MM.1S (cell line): ENCODE results near the gene CCDC136.

Source experiments
- DNase-seq: peaks from one replicate; pipeline ENCODE4 v3.0.0-alpha.2; 2015
- H2AFZ ChIP-seq: fragments of 300-600 bp; sonication (generic); 2 replicates; pipeline ENCODE4 v1.6.0; 2016; ENCODE audit warnings: antibody characterized with exemption, low read length
- H3F3A ChIP-seq: fragments of 300-600 bp; sonication (generic); 2 replicates; pipeline ENCODE4 v1.6.1; 2016; ENCODE audit warnings: mild to moderate bottlenecking, antibody characterized with exemption, low read length, moderate library complexity, mixed read lengths; ENCODE audit not compliant: insufficient read depth
- H3K27ac ChIP-seq: fragments of 300-600 bp; sonication (generic); 2 replicates; pipeline ENCODE4 v1.5.1; 2016; ENCODE audit warnings: mild to moderate bottlenecking, low read length
- H3K27me3 ChIP-seq: fragments of 300-600 bp; sonication (generic); replicated peaks from 2 replicates; pipeline ENCODE4 v1.6.0; 2016; ENCODE audit warnings: low read length; ENCODE audit not compliant: insufficient read depth
- H3K36me3 ChIP-seq: fragments of 300-600 bp; sonication (generic); replicated peaks from 2 replicates; pipeline ENCODE4 v1.6.1; 2016; ENCODE audit warnings: mild to moderate bottlenecking, low read length, mixed read lengths; ENCODE audit not compliant: insufficient read depth
- H3K4me1 ChIP-seq: fragments of 300-600 bp; sonication (generic); 2 replicates; pipeline ENCODE4 v1.6.1; 2016; ENCODE audit warnings: low read length, mixed read lengths
- H3K4me2 ChIP-seq: fragments of 300-600 bp; sonication (generic); 2 replicates; pipeline ENCODE4 v1.6.0; 2016; ENCODE audit warnings: low read depth, low read length
- H3K4me3 ChIP-seq: fragments of 300-600 bp; sonication (generic); 2 replicates; pipeline ENCODE4 v1.5.1; 2016; ENCODE audit warnings: low read length, mixed read lengths
- H3K79me2 ChIP-seq: fragments of 300-600 bp; sonication (generic); 2 replicates; pipeline ENCODE4 v1.6.1; 2016; ENCODE audit warnings: mixed run types, low read length, mixed read lengths
- H3K9ac ChIP-seq: fragments of 300-600 bp; sonication (generic); 2 replicates; pipeline ENCODE4 v1.6.1; 2016; ENCODE audit warnings: low read length, mixed read lengths
- H3K9me2 ChIP-seq: fragments of 300-600 bp; sonication (generic); replicated peaks from 2 replicates; pipeline ENCODE4 v1.6.1; 2016; ENCODE audit warnings: mild to moderate bottlenecking, low read length, mixed read lengths; ENCODE audit not compliant: insufficient read depth
- H3K9me3 ChIP-seq: fragments of 300-600 bp; sonication (generic); replicated peaks from 2 replicates; pipeline ENCODE4 v1.6.1; 2016; ENCODE audit warnings: mild to moderate bottlenecking, low read length, mixed read lengths; ENCODE audit not compliant: insufficient read depth
- H4K20me1 ChIP-seq: fragments of 300-600 bp; sonication (generic); 2 replicates; pipeline ENCODE4 v1.6.1; 2016; ENCODE audit warnings: mild to moderate bottlenecking, low read length, moderate library complexity, mixed read lengths; ENCODE audit not compliant: insufficient read depth
- CTCF ChIP-seq: fragments of 300-600 bp; sonication (generic); IDR thresholded peaks from 2 replicates; pipeline ENCODE4 v1.5.1; 2016; ENCODE audit warnings: antibody characterized with exemption, low read length, mixed read lengths
- EZH2 ChIP-seq: fragments of 300-600 bp; sonication (generic); optimal IDR thresholded peaks from 2 replicates; pipeline ENCODE3; 2017; ENCODE audit warnings: low read depth, mild to moderate bottlenecking, antibody characterized with exemption, low read length, mixed read lengths
- EZH2phosphoT487 ChIP-seq: fragments of 300-600 bp; sonication (generic); IDR thresholded peaks from 2 replicates; pipeline ENCODE4 v1.6.1; 2018; ENCODE audit warnings: antibody characterized with exemption, low read length

Gene CCDC136

DNA sequence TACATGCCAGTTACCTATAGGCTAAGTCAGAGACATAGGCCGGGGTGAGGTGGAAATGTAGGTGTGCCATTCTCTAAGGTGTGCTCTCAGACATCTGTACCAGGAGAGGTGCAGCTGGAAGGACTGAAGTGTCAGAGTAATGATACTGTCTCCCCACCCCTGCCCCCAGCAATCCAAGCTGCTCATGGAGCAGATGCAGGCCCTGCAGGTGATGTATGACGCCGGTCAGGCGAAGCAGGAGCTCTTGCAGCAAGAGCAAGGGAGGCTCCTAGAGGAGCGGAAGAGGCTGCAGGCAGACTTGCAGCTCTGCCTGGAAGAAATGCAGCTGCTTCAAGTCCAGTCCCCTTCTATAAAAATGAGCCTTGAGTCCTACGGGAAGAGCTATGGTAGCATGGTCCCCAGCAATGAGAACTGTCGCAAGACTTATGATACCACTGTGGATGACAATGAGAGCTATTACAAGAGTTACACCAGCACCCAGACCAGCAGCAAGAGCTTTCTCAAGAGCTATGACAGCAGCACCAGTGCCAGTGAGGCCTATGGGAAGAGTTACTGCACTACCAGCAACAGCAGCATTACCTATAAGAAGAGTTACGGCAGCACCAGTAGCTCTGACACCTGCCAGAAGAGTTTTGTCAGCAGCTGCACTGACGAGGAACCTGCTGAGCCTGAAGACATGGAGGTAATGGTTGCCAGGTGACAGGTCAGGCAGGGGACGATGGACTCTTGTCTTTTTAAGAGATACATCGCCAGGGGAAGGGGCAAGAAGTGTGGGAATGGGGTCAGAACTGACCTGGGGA, 20.1 kb downstream of the CCDC136 start:
- H2AFZ ChIP-seq, result peak overlapping the region; percentile 67
- H3K27me3 ChIP-seq, result no peaks in the 10 kb centered on the region
- no peaks in the 10 kb centered on the region for H3K9me3 ChIP-seq
- H3K9me2 ChIP-seq, result no peaks in the 10 kb centered on the region
- H3K4me1 ChIP-seq, result peaks cover 22% of the 10 kb centered on the region
- H3K4me3 ChIP-seq, result no peak overlapping the region
- H3K36me3 ChIP-seq, result no peaks in the 10 kb centered on the region
- H3K79me2 ChIP-seq, result no peaks in the 10 kb centered on the region
- no peaks in the 10 kb centered on the region for H4K20me1 ChIP-seq
- peak; percentile 82 for DNase-seq
- H3K4me2 ChIP-seq, result peak overlapping the region; percentile 80
- TF ChIP-seq CTCF (no peak), EZH2phosphoT487 (no peak), EZH2 (no peak)
- no peak overlapping the region for H3K9ac ChIP-seq
- H3F3A ChIP-seq, result peaks cover 10% of the 10 kb centered on the region
- H3K27ac ChIP-seq, result peak overlapping the region; percentile 53; the same call in 1 of the 2 replicates

DNA sequence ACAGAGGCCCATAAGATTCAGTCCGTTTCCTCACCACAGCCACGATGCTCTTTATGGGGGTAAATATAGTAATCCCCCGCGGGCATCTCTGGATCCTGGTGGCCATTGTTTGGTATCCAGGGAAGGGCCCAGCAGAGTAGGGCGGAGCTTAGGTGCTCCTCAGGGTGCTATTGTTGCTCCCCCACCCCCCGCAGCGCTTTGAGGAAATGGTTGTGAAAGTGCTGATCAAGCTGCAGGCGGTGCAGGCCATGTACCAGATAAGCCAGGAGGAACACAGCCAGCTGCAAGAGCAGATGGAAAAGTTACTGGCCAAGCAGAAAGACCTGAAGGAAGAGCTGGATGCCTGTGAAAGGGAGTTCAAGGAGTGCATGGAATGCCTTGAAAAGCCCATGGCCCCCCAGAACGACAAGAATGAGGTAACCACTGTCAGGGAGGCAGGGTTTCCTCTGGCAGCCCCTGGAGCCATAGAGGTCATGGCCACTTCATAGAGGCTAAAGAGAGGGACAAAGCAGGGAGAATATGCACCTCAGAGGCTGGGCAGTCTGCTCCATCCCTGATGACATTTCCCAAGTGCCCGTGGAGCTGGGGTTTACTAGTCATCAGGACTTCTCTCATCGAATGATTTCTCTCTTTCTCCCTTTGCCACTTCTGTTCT, 20.9 kb downstream of the CCDC136 start:
- Histone ChIP-seq H3K4me1 (peaks cover 22% of the 10 kb centered on the region), H3K27me3 (no peaks in the 10 kb centered on the region), H3F3A (peaks cover 10% of the 10 kb centered on the region), H3K36me3 (no peaks in the 10 kb centered on the region), H3K4me3 (peak overlapping the region; percentile 15; the same call in 1 of the 2 replicates), H2AFZ (peak overlapping the region; percentile 67), H3K27ac (peak overlapping the region; percentile 53; the same call in 1 of the 2 replicates), H4K20me1 (no peaks in the 10 kb centered on the region), H3K9me2 (no peaks in the 10 kb centered on the region), H3K4me2 (peak overlapping the region; percentile 80), H3K9ac (peak overlapping the region; percentile 17; the same call in 1 of the 2 replicates), H3K9me3 (no peaks in the 10 kb centered on the region), H3K79me2 (no peaks in the 10 kb centered on the region)
- peak; percentile 93 for DNase-seq
- no peak for TF ChIP-seq CTCF
- no peak for TF ChIP-seq EZH2phosphoT487
- no peak for TF ChIP-seq EZH2

GRCh38 chr7:128814499-128814898, 22.7 kb downstream of the CCDC136 start:
- Histone ChIP-seq H3K9ac (no peak overlapping the region), H3K4me2 (no peak overlapping the region), H4K20me1 (no peaks in the 10 kb centered on the region), H2AFZ (no peak overlapping the region), H3K9me3 (no peaks in the 10 kb centered on the region), H3K79me2 (no peaks in the 10 kb centered on the region), H3K27ac (no peak overlapping the region), H3K36me3 (no peaks in the 10 kb centered on the region), H3K9me2 (no peaks in the 10 kb centered on the region), H3K27me3 (no peaks in the 10 kb centered on the region), H3K4me3 (no peak overlapping the region), H3F3A (peaks cover 10% of the 10 kb centered on the region), H3K4me1 (peaks cover 22% of the 10 kb centered on the region)
- no peak for DNase-seq
- TF ChIP-seq CTCF, result no peak
- no peak for TF ChIP-seq EZH2phosphoT487
- TF ChIP-seq EZH2, result no peak
